ENCODE data around the gene FBXL14.

Gene FBXL14

GRCh38 chr12:1593174-1594005 lies 991 bp downstream of the FBXL14 start:
- peak; percentile 84 for DNase-seq

GRCh38 chr12:1592444-1593173 lies 1.8 kb downstream of the FBXL14 start:
- peak; percentile 48 for DNase-seq

GRCh38 chr12:1591543-1591942 lies 2.8 kb downstream of the FBXL14 start:
- DNase-seq, result no peak

DNA sequence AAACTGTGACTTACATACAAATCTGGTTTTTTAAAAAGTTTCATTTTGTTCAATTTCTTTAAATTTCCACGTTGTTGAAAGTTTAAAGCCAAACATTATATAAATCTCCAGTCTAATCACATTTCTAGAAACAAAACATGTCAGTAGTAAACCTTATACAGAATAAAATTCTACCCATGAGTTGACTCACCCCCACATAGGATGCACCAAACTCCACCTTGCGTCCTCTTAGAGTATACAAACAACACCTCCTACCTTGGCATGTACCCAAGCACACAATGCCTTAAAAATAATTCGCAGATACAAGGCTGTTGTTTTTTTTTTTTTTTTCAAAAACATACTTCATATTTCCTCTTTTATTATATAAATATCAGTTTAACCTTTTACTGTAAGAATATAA lies 3.3 kb downstream of the FBXL14 start:
- no peak for DNase-seq

DNA sequence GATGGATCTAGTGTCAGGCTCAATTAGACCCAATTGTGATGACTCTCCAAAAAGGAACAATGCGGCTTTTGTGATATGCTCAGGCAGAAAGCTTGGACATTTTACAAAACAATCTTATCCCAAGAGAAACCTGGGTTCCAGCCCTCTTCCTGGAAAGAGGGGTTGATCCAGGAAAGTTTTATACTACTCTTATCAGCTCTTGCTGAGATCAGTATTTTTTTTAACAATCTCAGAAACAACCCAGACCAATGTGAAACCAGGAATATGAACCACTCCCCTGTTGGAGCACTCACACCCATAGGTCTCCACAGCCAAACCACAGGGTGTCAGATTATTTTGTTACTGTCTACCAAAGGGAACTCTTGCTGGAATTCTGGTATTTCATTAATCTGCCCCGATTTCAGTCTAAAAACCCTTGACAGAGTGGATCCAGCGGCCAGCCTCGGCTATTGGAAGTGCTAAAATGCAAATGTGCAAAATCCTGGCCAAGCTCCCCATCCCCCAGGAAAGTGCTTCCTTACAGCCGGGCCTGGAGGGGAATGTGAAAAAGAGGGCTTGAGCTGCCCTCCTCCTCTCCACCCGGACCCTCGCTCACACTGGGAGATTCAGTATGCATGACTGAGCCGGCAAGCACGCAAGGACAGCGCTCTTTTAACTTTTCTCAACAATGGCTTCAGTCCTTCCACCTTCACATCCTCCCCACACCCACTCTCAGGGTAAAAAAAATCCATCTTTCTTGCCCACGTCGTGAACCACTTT lies 4.0 kb downstream of the FBXL14 start:
- no peak for DNase-seq

GRCh38 chr12:1588575-1588947 lies 5.8 kb downstream of the FBXL14 start:
- no peak for DNase-seq

DNA sequence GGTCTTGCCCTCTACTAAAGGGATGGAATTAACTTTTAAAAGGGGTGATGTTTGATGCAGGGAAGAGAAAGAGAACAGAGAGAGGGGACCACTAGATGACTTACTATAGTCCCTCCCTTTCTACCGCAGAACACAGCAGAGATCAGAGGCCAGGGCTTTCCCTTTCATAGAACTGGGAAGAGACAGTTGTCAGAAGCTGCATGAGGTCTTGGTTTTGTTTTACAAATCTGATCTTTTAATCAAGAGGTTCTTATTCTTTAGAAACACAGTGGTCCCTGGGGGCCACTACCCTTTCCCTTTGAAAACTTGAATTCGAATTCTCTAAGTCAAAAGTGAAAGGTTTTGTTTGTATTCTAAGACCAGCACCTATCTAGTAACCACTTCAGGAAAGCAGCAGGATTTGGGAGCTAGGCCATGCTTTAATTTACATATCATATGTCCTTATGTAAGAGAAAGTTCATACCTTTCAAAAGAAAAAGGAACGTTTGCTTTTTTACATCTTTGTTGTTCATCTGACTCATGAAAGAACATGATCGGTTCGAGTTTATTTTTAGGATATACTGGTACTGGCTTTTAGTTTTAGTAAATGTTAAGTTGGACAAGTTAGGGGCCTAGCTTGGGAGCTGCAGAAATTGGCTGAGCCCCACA lies 6.3 kb downstream of the FBXL14 start:
- no peak for DNase-seq

GRCh38 chr12:1584326-1584725 lies 10.1 kb downstream of the FBXL14 start:
- DNase-seq, result no peak

DNA sequence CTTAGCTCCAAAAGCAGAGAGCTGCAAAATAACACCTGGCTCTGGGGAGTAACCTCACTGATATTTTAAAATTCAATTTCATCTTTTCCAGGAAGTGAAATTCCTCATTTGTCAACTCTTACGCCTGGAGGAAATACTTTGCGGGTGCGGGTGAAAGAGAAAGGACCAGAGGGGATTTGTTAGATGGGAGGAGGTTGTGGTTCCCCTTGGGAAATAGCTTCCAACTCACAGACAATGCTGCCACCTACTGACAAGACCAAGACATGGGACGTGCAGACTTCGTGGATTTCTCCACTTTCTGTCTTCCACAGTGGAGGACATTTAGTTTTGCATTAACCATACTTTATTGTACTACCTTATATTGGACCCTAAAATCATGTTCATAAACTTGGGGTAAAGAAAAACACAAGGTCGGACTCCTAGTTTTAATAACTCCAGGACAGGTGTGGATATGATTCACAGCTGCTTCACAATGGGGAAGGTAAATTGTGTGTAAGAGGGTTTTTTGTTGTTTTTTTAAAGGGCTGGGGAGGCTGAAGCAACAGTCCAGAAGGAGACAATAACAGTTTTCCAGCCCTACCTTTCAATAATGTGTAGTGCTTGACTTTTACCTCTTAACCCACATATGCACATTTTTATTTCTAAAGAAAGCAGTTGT lies 10.8 kb downstream of the FBXL14 start:
- DNase-seq, result peak; percentile 72

DNA sequence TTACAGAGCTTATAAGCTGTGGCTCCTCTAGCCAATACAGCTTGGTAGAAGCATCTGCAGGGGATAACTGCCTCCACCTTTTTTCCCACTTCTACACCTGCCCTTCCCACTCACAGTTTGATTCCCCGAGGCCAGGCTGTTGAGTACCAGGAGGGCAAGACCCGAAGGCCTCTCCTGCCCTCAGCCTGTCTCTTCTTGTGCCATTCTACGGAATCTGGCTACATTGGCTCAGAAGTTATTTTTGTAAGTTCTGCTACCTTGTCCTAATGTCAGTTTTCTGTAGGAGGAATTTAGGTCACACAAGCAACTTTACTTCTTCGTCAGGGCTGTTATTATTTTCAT lies 11.7 kb downstream of the FBXL14 start:
- no peak for DNase-seq

DNA sequence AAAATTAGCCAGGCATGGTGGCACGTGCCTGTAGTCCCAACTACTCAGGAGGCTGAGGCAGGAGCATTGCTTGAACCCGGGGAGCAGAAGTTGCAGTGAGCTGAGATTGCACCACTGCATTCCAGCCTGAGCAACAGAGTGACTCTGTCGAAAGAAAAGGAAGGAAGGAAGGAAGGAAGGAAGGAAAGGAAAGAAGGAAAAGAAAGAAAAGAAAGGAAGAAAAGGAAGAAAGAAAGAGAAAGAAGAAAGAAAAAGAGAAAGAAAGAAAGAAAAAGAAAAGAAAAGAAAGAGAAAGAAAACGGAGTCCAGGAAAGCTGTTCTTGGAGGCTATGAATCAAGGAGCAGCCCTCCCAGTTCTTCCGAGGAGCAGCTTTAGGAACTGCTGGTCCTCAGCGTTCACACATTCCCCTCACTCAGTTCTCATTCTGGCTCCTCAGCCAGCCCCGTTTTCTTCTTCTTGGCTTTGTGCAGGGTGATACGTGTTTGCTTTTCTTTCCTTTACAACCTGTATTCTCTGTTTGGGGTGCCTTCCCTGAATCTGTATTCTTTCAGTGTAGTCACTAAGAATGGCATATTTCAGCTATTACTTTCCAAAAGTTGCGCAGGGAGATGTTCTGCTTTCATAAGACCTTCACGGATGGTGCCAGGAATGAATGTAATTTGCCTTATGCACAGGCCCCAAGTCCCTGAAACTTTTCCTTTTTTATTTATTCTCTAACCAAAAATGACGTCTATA lies 12.2 kb downstream of the FBXL14 start:
- DNase-seq, result no peak

- no peak for DNase-seq
Observed at GRCh38 chr12:1580526-1580925, 13.9 kb downstream of the FBXL14 start.

GRCh38 chr12:1579651-1580435 lies 14.5 kb downstream of the FBXL14 start:
- DNase-seq, result no peak

- peak; percentile 72 for DNase-seq
Observed at GRCh38 chr12:1576410-1577241, 17.8 kb downstream of the FBXL14 start.

- DNase-seq, result peak; percentile 49
Observed at GRCh38 chr12:1575408-1576401, 18.7 kb downstream of the FBXL14 start.

DNA sequence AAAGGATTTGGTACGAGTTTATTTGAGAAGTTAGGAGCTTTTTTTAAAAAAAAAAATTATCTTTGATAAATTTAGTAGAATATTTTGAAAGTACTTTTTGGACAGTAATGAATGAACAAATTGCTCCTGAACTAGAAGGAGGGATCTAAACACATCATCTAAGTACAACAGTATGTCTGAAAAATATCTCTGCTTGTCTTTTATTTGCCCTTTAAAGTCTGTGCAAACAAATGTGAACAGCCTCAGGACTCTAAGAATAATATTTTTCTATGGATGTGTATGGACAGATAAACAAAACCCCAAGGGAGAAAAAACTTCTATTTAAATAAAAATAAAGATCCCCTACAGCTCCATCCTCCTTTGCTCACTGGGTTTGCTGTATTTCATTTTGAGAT lies 19.5 kb downstream of the FBXL14 start:
- no peak for DNase-seq

- no peak for DNase-seq
Observed at GRCh38 chr12:1573960-1574864, 20.2 kb downstream of the FBXL14 start.

Measured in right kidney (tissue), 1 donor.